PC-9 (cell line): Measurements from ENCODE around the gene TMEM252. TPM values are rescaled to one million over a fixed set of nuclear protein-coding genes. Genes with fewer than 3 reads are reported as not detected.

Experiments
- BruUV-seq: library from RNA; stranded (reverse); fragments of 400-500 nt; replicated peaks from 2 replicates; lab custom pipeline; 2021; lab: Mats Ljungman, UMichigan
- CTCF ChIA-PET: fragments of 300-600 bp; sonication (Branson Sonifier 250); formaldehyde crosslinking; loops from one replicate; lab custom pipeline; 2022; ENCODE audit warnings: antibody characterized with exemption; lab: Charles Lee
- POLR2A ChIA-PET: fragments of 300-600 bp; sonication (Branson Sonifier 250); formaldehyde crosslinking; loops from one replicate; lab custom pipeline; 2022; ENCODE audit warnings: antibody characterized with exemption; ENCODE audit not compliant: unreplicated experiment; lab: Charles Lee
- DNase-seq, 2 experiments: peaks; one replicate each; pipeline versions ENCODE4 v3.0.0 to v3.0.0-alpha.2; 2015 to 2022; ENCODE audit warnings: mixed read lengths in 1 of 2
- H2AFZ ChIP-seq: fragments of 200-600 bp; sonication (generic); 2 replicates; pipeline ENCODE4 v1.8.1; 2017; ENCODE audit warnings: antibody characterized with exemption
- H3F3A ChIP-seq: fragments of 200-600 bp; sonication (generic); 2 replicates; pipeline ENCODE4 v1.8.1; 2017; ENCODE audit warnings: antibody characterized with exemption, mild to moderate bottlenecking, low read depth; ENCODE audit not compliant: insufficient read depth
- H3K27ac ChIP-seq: fragments of 200-600 bp; sonication (generic); 2 replicates; pipeline ENCODE4 v1.6.1; 2016; ENCODE audit warnings: mixed run types
- H3K27me3 ChIP-seq: fragments of 200-600 bp; sonication (generic); 2 replicates; pipeline ENCODE4 v1.6.1; 2016; ENCODE audit warnings: low read depth, mixed run types; ENCODE audit not compliant: insufficient read depth
- H3K36me3 ChIP-seq: fragments of 200-600 bp; sonication (generic); 2 replicates; pipeline ENCODE4 v1.6.1; 2016; ENCODE audit warnings: low read depth, mixed run types
- H3K4me1 ChIP-seq: fragments of 200-600 bp; sonication (generic); replicated peaks from 2 replicates; pipeline ENCODE4 v1.6.1; 2016; ENCODE audit warnings: mixed run types; ENCODE audit not compliant: insufficient read depth
- H3K4me2 ChIP-seq: fragments of 200-600 bp; sonication (generic); 2 replicates; pipeline ENCODE4 v1.6.1; 2017; ENCODE audit warnings: mixed run types
- H3K4me3 ChIP-seq: fragments of 200-600 bp; sonication (generic); 2 replicates; pipeline ENCODE4 v1.6.1; 2016; ENCODE audit warnings: mixed run types
- H3K79me2 ChIP-seq: fragments of 200-600 bp; sonication (generic); 2 replicates; pipeline ENCODE4 v1.6.1; 2017; ENCODE audit warnings: low read depth, mixed run types
- H3K9me2 ChIP-seq: fragments of 200-600 bp; sonication (generic); 2 replicates; pipeline ENCODE4 v1.8.1; 2017; ENCODE audit warnings: mild to moderate bottlenecking; ENCODE audit not compliant: insufficient read depth
- H3K9me3 ChIP-seq: fragments of 200-600 bp; sonication (generic); 2 replicates; pipeline ENCODE4 v1.8.1; 2016; ENCODE audit warnings: low read depth; ENCODE audit not compliant: insufficient read depth
- H4K20me1 ChIP-seq: fragments of 200-600 bp; sonication (generic); 2 replicates; pipeline ENCODE4 v1.8.1; 2017; ENCODE audit not compliant: insufficient read depth
- EZH2 ChIP-seq: fragments of 200-600 bp; sonication (generic); IDR thresholded peaks from 2 replicates; pipeline ENCODE4 v1.8.0; 2017; ENCODE audit warnings: antibody characterized with exemption, low read depth
- intact Hi-C: fragments of 100-400 bp; cut with micrococcal nuclease; formaldehyde crosslinking; loops from one replicate; pipeline ENCODE4 v1.10.0; 2022; ENCODE audit not compliant: unreplicated experiment
- total RNA-seq: library from RNA; stranded (reverse); gene quantifications from 2 replicates; pipeline ENCODE4 v1.2.3, GENCODE V29; 2021
- TF ChIP-seq, protein P1 (sequence below): fragments of 200-600 bp; sonication (generic); conservative IDR thresholded peaks from 2 replicates; pipeline ENCODE4 v1.6.1; 2017; ENCODE audit warnings: mixed run types, antibody characterized with exemption, mild to moderate bottlenecking, moderate library complexity

The TMEM252 gene
- total RNA-seq, 1 experiment from 2014 or later, result not detected

DNA sequence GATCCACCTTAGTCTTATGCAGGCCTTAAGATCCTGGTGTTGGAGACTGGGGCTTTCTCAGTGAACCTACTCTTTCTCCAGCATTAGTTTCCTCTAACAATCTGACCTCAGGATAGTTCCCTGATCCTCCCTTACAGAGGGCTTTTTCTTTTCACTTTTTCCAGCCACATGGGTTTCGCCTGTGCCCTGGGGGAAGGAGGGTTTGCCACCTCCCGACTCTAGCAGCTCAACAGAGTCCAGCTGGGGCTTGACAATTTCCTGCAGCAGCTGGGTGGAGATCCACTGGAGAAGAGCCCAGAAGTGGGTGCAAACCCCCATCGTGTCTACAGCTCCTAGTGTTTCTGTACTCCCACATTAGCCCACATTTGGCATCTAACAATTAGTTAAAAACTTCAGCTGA lies 7.6 kb upstream of the TMEM252 start:
- ChIA-PET POLR2A (no interaction called here), CTCF (no interaction called here)
- 0 out of 2 replicates have a peak, but pooled peaks cover 12% of the 10 kb centered on the region for H3K27me3 ChIP-seq
- no peaks in the 10 kb centered on the region for H3K36me3 ChIP-seq
- H3K79me2 ChIP-seq, result no peaks in the 10 kb centered on the region
- no peak for DNase-seq
- no peaks in the 10 kb centered on the region for H3K9me2 ChIP-seq
- no TSS peak for BruUV-seq
- no peak overlapping the region for H3K4me2 ChIP-seq
- intact Hi-C loops, result no loop called here
- TF ChIP-seq EZH2, result no peak
- TF ChIP-seq, protein P1, sequence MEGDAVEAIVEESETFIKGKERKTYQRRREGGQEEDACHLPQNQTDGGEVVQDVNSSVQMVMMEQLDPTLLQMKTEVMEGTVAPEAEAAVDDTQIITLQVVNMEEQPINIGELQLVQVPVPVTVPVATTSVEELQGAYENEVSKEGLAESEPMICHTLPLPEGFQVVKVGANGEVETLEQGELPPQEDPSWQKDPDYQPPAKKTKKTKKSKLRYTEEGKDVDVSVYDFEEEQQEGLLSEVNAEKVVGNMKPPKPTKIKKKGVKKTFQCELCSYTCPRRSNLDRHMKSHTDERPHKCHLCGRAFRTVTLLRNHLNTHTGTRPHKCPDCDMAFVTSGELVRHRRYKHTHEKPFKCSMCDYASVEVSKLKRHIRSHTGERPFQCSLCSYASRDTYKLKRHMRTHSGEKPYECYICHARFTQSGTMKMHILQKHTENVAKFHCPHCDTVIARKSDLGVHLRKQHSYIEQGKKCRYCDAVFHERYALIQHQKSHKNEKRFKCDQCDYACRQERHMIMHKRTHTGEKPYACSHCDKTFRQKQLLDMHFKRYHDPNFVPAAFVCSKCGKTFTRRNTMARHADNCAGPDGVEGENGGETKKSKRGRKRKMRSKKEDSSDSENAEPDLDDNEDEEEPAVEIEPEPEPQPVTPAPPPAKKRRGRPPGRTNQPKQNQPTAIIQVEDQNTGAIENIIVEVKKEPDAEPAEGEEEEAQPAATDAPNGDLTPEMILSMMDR, result no peak
- H3F3A ChIP-seq, result no peaks in the 10 kb centered on the region
- no peaks in the 10 kb centered on the region for H3K9me3 ChIP-seq
- H2AFZ ChIP-seq, result no peak overlapping the region
- no peak overlapping the region for H3K4me3 ChIP-seq
- no peak overlapping the region for H3K27ac ChIP-seq
- H3K4me1 ChIP-seq, result no peaks in the 10 kb centered on the region
- no peaks in the 10 kb centered on the region for H4K20me1 ChIP-seq

GRCh38 chr9:68547417-68547816 lies 6.7 kb upstream of the TMEM252 start:
- H3K4me1 ChIP-seq, result no peaks in the 10 kb centered on the region
- no peaks in the 10 kb centered on the region for H3F3A ChIP-seq
- H3K79me2 ChIP-seq, result no peaks in the 10 kb centered on the region
- no peak overlapping the region for H3K4me2 ChIP-seq
- no peak for TF ChIP-seq EZH2
- TF ChIP-seq, protein P1, result no peak
- no peaks in the 10 kb centered on the region for H3K36me3 ChIP-seq
- POLR2A ChIA-PET, result no interaction called here
- no peaks in the 10 kb centered on the region for H3K9me3 ChIP-seq
- H3K27ac ChIP-seq, result no peak overlapping the region
- no peak overlapping the region for H2AFZ ChIP-seq
- no peak for DNase-seq
- intact Hi-C loops, result no loop called here
- CTCF ChIA-PET, result no interaction called here
- H3K4me3 ChIP-seq, result no peak overlapping the region
- H3K9me2 ChIP-seq, result no peaks in the 10 kb centered on the region
- H4K20me1 ChIP-seq, result no peaks in the 10 kb centered on the region
- BruUV-seq, result no TSS peak
- H3K27me3 ChIP-seq, result 0 out of 2 replicates have a peak, but pooled peaks cover 12% of the 10 kb centered on the region

DNA sequence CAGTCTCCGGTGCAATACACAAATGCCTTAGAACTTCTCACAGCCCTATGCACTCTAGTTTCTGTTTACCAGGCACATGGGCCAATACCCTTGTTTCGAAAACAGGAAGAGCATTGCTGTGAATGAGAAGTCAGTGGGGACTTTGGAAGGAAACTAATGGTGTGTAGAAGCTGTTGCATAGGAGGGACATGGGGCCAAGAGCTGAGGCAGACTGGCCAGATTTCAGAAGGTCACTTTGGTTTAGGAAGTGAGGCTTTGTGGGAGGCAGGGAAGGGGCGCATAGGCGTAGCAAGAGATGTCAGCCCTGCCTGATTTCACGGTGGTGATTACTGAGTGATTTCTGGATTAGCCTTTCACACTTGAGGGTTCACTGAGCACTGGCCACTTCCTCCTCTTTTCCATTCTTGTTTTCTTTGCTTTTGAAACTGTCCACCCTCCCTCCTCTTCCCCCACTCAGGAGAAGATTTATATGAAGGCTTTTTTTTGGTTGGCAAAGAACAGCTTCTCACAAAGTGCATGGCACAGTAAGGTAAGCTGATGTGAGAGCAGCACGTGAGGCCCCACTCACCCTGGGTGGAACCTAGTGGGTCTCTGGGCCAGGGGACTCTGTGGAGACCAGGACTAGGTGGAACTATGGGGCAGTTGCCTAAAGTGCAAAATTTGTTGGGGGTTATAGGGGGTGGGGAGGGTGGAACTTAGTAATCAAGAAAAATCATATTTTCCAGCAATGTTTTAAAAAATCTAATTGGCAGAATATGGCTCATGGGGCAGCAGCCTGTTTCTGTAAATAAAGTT lies 6.1 kb upstream of the TMEM252 start:
- ChIA-PET CTCF (no interaction called here), POLR2A (no interaction called here)
- no peak for TF ChIP-seq EZH2
- TF ChIP-seq, protein P1, result no peak
- no peak overlapping the region for H3K4me3 ChIP-seq
- no peaks in the 10 kb centered on the region for H3K36me3 ChIP-seq
- H3K27ac ChIP-seq, result no peak overlapping the region
- BruUV-seq, result no TSS peak
- intact Hi-C loops, result no loop called here
- H3K27me3 ChIP-seq, result 0 out of 2 replicates have a peak, but pooled peaks cover 12% of the 10 kb centered on the region
- no peak overlapping the region for H3K4me2 ChIP-seq
- H4K20me1 ChIP-seq, result no peaks in the 10 kb centered on the region
- DNase-seq, result no peak
- no peaks in the 10 kb centered on the region for H3K79me2 ChIP-seq
- H3K9me3 ChIP-seq, result no peaks in the 10 kb centered on the region
- H3K4me1 ChIP-seq, result no peaks in the 10 kb centered on the region
- no peaks in the 10 kb centered on the region for H3K9me2 ChIP-seq
- H2AFZ ChIP-seq, result no peak overlapping the region
- H3F3A ChIP-seq, result no peaks in the 10 kb centered on the region
